Spleen (tissue), 11 donors: ENCODE results near the gene MKLN1. TPM values are rescaled to one million over a fixed set of nuclear protein-coding genes. Genes with fewer than 3 reads are reported as not detected.

Experiments
- DNase-seq: peaks from one replicate; pipeline ENCODE4 v3.0.0-alpha.2; 2020
- H3K27ac ChIP-seq, 8 donors: fragments of 200-600 bp; sonication (generic) in 7 of 8; 1 replicate in 4 of 8; 2 replicates in 4 of 8; pipeline versions ENCODE4 v1.5.0 to v1.8.0; 2016 to 2021; ENCODE audit warnings: inconsistent platforms in 4 of 8, mild to moderate bottlenecking in 4 of 8, moderate library complexity in 1 of 8
- H3K27me3 ChIP-seq, 7 donors: fragments of 200-600 bp; sonication (generic) in 6 of 7; replicated peaks in 1 of 7; 1 replicate in 4 of 7; 2 replicates in 3 of 7; pipeline versions ENCODE4 v1.5.0 to v1.8.0; 2016 to 2021; ENCODE audit warnings: inconsistent platforms in 3 of 7, mild to moderate bottlenecking in 1 of 7
- H3K36me3 ChIP-seq, 6 donors: fragments of 200-600 bp; sonication (generic) in 5 of 6; 1 replicate in 4 of 6; 2 replicates in 2 of 6; pipeline versions ENCODE4 v1.5.0 to v1.8.0; 2016 to 2021; ENCODE audit warnings: inconsistent platforms in 2 of 6
- H3K4me1 ChIP-seq, 6 donors: fragments of 200-600 bp; sonication (generic) in 5 of 6; 1 replicate in 3 of 6; 2 replicates in 3 of 6; pipeline versions ENCODE4 v1.5.0 to v1.8.0; 2016 to 2021; ENCODE audit warnings: inconsistent platforms in 3 of 6
- H3K4me3 ChIP-seq, 8 donors: fragments of 200-600 bp; sonication (generic) in 7 of 8; 1 replicate in 4 of 8; 2 replicates in 4 of 8; pipeline versions ENCODE4 v1.5.0 to v1.8.0; 2016 to 2021; ENCODE audit warnings: inconsistent platforms in 4 of 8, mild to moderate bottlenecking in 4 of 8, moderate library complexity in 2 of 8
- H3K9me3 ChIP-seq, 8 donors: fragments of 200-600 bp; sonication (generic) in 7 of 8; 1 replicate in 4 of 8; 2 replicates in 4 of 8; pipeline versions ENCODE4 v1.5.0 to v1.8.0; 2016 to 2021; ENCODE audit warnings: inconsistent platforms in 4 of 8
- POLR2A ChIP-seq, 3 donors: fragments of 450-650 bp; IDR thresholded peaks; one replicate each; pipeline ENCODE4 v1.5.1; 2017; ENCODE audit warnings: antibody characterized with exemption in 3 of 3, mild to moderate bottlenecking in 1 of 3
- POLR2AphosphoS5 ChIP-seq, 3 donors: sonication (generic); formaldehyde crosslinking; IDR thresholded peaks; one replicate each; pipeline ENCODE4 v1.5.1; 2017; ENCODE audit warnings: antibody characterized with exemption in 3 of 3
- WGBS, 5 donors: extraction: QIAGEN DNeasy Blood & Tissue Kit in 3 of 5; methylation state at CpG; one replicate each; pipeline versions ENCODE4 v1.1.5 to v1.1.7; 2013 to 2018; 5-methylcytosine and 5-hydroxymethylcytosine counted together
- intact Hi-C: fragments of 100-400 bp; cut with DNase I; formaldehyde crosslinking; loops from one replicate; pipeline ENCODE4 v1.15.0; 2023; ENCODE audit warnings: low total_unique reads
- polyA plus RNA-seq, 3 donors: library from polyadenylated mRNA; stranded (reverse); fragments of 200-250 nt; gene quantifications; one replicate each; pipeline ENCODE4 v1.2.1, GENCODE V29; 2013
- total RNA-seq, 7 donors: library from RNA; depleted of rRNA in 3 of 7; stranded (reverse); fragments of >200 nt in 3 of 7; fragmentation: NEBNext Ultra II Directional in 4 of 7; extraction: Animal tissue kit (Norgen Biotek cat#: 25700) in 4 of 7; gene quantifications; one replicate each; pipeline versions ENCODE4 v1.1.0 to v1.2.1, GENCODE V29; 2016 to 2021
- TF ChIP-seq, protein P1 (sequence below), 11 experiments: fragments of 200-600 bp in 7 of 11; fragments of 450-650 bp in 4 of 11; sonication (generic) in 4 of 11; IDR thresholded peaks in 8 of 11; conservative IDR thresholded peaks in 3 of 11; 1 replicate in 7 of 11; 2 replicates in 4 of 11; pipeline versions ENCODE4 v1.4.0 to v1.8.0; 2016 to 2021; ENCODE audit warnings: antibody characterized with exemption in 11 of 11, inconsistent platforms in 4 of 11, mild to moderate bottlenecking in 1 of 11
- donor health status: healthy with polysubstance abuse.
- donor health status: DM: no; HTN: no; CAD: no; lungs with moderate emphysema.
- donor health status: DM: no; HTN: no; CAD: no.
- donor health status: Bipolar disorder and iron deficiency.
- donor health status: healthy.
- donor health status: DM: no; HTN: no; CAD: no.
- donor health status: DM: yes; HTN: yes; CAD: no.

The MKLN1 gene
- total and polyA plus RNA-seq, 10 donors, result 7.1 to 87.4 (median 66.5) TPM

DNA sequence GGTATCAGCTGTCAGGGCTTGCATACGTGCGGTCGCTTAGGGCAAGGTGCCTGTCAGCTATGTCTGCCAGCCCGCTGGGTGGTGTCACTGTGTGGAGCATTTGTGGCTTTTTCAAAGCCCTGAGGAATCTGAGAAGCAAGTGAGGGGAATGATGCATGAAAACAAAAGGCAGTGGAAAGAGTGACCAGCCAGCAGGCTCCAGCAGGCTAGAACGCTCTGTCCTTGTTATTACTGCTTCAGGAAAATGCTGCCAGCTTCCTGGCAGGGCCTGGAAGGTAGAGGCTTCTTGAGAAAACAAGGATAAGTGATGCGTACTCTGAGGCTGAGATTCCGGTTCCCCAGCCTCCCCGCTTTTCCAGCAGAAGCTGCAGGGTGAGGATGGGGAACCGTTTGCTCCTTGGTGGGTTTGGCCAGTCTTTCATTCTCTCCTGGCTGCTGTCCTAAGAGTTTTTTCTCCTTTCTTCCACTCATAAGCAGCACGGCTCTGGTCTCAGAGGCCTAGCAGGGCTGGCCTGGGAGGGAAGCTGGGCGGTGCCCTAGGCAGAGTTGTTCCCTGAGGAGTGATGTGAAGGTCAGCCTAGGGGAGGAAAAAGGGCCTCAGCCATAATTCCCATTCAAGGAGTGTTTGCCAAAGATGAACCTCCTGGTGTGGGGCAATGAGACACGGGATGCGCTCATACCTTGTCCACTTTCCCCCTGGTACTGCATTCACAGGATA, 42.8 kb upstream of the MKLN1 start:
- intact Hi-C loops, result no loop called here

DNA sequence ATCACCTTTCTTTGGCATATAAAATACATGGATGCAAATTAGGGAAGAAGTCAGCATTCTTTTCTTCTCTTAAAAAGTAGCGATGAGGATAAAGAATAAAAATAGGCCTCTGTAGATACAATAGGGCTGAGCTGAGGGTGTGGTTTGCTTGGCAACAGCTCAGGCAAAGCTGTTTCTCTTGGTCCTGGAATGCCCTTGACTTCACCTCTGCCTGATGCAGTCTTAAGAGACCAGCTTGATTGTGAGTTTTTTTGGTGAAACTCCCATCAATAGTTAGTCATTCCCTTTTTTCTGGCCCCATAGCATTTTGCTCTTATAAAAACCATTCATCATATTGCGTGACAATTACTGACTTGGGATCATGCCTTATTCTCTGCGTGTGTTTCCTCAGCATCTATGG, 42.1 kb upstream of the MKLN1 start:
- no peaks in the 10 kb centered on the region for H3K27me3 ChIP-seq
- no peak overlapping the region for H3K27ac ChIP-seq
- no peak for DNase-seq
- intact Hi-C loops, result no loop called here
- H3K4me3 ChIP-seq, result no peak overlapping the region
- 89 to 97% (median 89%) methylated on average over 3 of the region's 3 CpGs for WGBS, 5 donors
- H3K4me1 ChIP-seq, result no peaks in the 10 kb centered on the region
- no peak for TF ChIP-seq POLR2AphosphoS5 (IDR thresholded peaks at IDR 0.05)
- TF ChIP-seq POLR2A (IDR thresholded peaks at IDR 0.05), result no peak
- TF ChIP-seq, protein P1, sequence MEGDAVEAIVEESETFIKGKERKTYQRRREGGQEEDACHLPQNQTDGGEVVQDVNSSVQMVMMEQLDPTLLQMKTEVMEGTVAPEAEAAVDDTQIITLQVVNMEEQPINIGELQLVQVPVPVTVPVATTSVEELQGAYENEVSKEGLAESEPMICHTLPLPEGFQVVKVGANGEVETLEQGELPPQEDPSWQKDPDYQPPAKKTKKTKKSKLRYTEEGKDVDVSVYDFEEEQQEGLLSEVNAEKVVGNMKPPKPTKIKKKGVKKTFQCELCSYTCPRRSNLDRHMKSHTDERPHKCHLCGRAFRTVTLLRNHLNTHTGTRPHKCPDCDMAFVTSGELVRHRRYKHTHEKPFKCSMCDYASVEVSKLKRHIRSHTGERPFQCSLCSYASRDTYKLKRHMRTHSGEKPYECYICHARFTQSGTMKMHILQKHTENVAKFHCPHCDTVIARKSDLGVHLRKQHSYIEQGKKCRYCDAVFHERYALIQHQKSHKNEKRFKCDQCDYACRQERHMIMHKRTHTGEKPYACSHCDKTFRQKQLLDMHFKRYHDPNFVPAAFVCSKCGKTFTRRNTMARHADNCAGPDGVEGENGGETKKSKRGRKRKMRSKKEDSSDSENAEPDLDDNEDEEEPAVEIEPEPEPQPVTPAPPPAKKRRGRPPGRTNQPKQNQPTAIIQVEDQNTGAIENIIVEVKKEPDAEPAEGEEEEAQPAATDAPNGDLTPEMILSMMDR (IDR thresholded peaks at IDR 0.05 in 8 of 11, conservative IDR thresholded peaks at IDR 0.05 in 3 of 11), result no peak
- peaks cover 0 to 12% (median 1%) of the 10 kb centered on the region in 8 donors for H3K9me3 ChIP-seq
- no peaks in the 10 kb centered on the region for H3K36me3 ChIP-seq

More for the DNA sequence above, 42.8 kb upstream of the MKLN1 start:
- Histone ChIP-seq H3K4me3 (no peak overlapping the region), H3K9me3 (peaks cover 0 to 19% (median 3%) of the 10 kb centered on the region in 8 donors), H3K36me3 (no peaks in the 10 kb centered on the region), H3K4me1 (no peaks in the 10 kb centered on the region), H3K27me3 (no peaks in the 10 kb centered on the region), H3K27ac (no peak overlapping the region)
- 83 to 90% (median 88%) methylated on average over 13 of the region's 13 CpGs for WGBS, 5 donors
- DNase-seq, result no peak
- no peak for TF ChIP-seq POLR2A (IDR thresholded peaks at IDR 0.05)
- TF ChIP-seq, protein P1 (IDR thresholded peaks at IDR 0.05 in 8 of 11, conservative IDR thresholded peaks at IDR 0.05 in 3 of 11), result no peak
- no peak for TF ChIP-seq POLR2AphosphoS5 (IDR thresholded peaks at IDR 0.05)

DNA sequence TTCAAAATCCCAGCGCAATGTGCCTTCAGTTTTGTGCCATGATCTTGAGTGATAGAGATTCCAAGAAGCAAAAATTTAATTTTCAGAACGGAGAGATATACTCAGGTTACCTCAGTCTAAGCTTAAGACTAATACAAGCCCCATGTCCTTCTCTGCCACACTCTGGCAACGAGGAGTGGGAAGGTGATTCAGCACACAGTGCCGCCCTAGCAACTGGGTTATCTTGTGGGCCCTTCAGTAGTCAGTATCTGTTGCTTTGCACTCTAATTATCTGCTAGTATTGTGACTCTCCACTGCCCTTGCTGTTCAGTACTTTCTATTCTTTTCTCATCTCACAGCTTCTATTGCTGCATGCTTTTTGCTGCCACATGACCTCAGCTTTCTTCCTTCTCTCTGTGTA, 39.2 kb upstream of the MKLN1 start:
- H3K27me3 ChIP-seq, result no peaks in the 10 kb centered on the region
- H3K36me3 ChIP-seq, result no peaks in the 10 kb centered on the region
- WGBS, 5 donors, result 76 to 93% (median 88%) methylated on average over 4 of the region's 4 CpGs
- no peak for DNase-seq
- no peak overlapping the region for H3K4me3 ChIP-seq
- no peak overlapping the region for H3K27ac ChIP-seq
- H3K9me3 ChIP-seq, result peaks cover 0 to 10% (median 1%) of the 10 kb centered on the region in 8 donors
- H3K4me1 ChIP-seq, result no peaks in the 10 kb centered on the region
- intact Hi-C loops, result no loop called here
- TF ChIP-seq POLR2A (IDR thresholded peaks at IDR 0.05) (no peak), POLR2AphosphoS5 (IDR thresholded peaks at IDR 0.05) (no peak)

GRCh38 chr7:131289051-131289450, 38.6 kb upstream of the MKLN1 start:
- peaks cover 0 to 10% (median 1%) of the 10 kb centered on the region in 8 donors for H3K9me3 ChIP-seq
- H3K4me3 ChIP-seq, result no peak overlapping the region
- intact Hi-C loops, result no loop called here
- no peaks in the 10 kb centered on the region for H3K4me1 ChIP-seq
- H3K27ac ChIP-seq, result no peak overlapping the region
- TF ChIP-seq POLR2A (IDR thresholded peaks at IDR 0.05) (no peak), POLR2AphosphoS5 (IDR thresholded peaks at IDR 0.05) (no peak)
- TF ChIP-seq, protein P1 (IDR thresholded peaks at IDR 0.05 in 8 of 11, conservative IDR thresholded peaks at IDR 0.05 in 3 of 11), result no peak
- no peak for DNase-seq
- no peaks in the 10 kb centered on the region for H3K36me3 ChIP-seq
- 90 to 99% (median 96%) methylated on average over 5 of the region's 5 CpGs for WGBS, 5 donors
- no peaks in the 10 kb centered on the region for H3K27me3 ChIP-seq
